OCI-LY3 (cell line): ENCODE data around the gene POLE3.

Source experiments
- EZH2phosphoT487 ChIP-seq: fragments of 200-600 bp; shearing (Covaris generic); IDR thresholded peaks from 2 replicates; pipeline ENCODE4 v1.6.1; 2018; ENCODE audit warnings: antibody characterized with exemption, mixed run types, low read depth
- TF ChIP-seq, protein P1 (sequence below): fragments of 200-600, 300-600 bp; sonication (generic); IDR thresholded peaks from 2 replicates; pipeline ENCODE4 v1.5.1; 2014; ENCODE audit warnings: antibody characterized with exemption, low read length, low read depth

DNA sequence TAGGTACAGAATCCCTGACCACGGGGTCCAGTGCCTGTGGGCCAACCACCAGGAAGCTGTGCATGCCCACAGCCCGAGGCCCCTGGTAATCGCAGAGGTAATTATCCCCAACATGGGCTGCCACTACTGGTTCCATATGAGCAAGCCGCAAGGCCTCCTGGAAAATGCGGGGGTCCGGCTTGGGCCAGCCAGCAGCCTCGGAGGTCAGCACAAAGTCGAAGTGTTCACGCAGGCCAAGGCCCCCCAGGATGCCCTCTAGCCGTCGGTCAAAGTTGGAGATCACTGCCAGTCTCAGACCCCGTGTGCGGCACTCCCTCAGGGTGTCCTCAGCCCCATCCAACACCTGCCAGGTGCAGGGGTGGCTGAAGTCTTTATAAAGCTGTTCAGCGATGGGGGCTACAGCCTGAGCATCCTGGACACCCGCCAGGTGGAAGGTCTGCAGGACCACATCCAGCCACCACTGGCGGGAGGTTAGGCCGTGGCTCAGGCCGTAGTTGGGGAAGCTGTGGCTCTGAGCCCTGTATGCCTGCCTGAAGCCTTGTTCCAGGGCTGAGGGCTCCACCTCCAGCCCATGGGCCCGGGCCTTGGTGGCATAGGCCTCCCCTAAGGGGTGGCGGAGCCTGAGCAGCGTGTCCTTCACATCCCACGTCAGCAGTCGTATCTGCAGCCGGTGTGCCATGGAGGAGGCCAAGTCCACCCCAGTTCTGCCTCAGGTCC is 36.6 kb downstream of the POLE3 start:
- no peak for TF ChIP-seq EZH2phosphoT487
- TF ChIP-seq, protein P1, sequence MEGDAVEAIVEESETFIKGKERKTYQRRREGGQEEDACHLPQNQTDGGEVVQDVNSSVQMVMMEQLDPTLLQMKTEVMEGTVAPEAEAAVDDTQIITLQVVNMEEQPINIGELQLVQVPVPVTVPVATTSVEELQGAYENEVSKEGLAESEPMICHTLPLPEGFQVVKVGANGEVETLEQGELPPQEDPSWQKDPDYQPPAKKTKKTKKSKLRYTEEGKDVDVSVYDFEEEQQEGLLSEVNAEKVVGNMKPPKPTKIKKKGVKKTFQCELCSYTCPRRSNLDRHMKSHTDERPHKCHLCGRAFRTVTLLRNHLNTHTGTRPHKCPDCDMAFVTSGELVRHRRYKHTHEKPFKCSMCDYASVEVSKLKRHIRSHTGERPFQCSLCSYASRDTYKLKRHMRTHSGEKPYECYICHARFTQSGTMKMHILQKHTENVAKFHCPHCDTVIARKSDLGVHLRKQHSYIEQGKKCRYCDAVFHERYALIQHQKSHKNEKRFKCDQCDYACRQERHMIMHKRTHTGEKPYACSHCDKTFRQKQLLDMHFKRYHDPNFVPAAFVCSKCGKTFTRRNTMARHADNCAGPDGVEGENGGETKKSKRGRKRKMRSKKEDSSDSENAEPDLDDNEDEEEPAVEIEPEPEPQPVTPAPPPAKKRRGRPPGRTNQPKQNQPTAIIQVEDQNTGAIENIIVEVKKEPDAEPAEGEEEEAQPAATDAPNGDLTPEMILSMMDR = no peak
